Measurements from ENCODE around the gene GLA. TPM values are rescaled to one million over a fixed set of nuclear protein-coding genes. Genes with fewer than 3 reads are reported as not detected.

The GLA gene
- total RNA-seq, 1 donor from 2014 or later: 26.4 TPM

DNA sequence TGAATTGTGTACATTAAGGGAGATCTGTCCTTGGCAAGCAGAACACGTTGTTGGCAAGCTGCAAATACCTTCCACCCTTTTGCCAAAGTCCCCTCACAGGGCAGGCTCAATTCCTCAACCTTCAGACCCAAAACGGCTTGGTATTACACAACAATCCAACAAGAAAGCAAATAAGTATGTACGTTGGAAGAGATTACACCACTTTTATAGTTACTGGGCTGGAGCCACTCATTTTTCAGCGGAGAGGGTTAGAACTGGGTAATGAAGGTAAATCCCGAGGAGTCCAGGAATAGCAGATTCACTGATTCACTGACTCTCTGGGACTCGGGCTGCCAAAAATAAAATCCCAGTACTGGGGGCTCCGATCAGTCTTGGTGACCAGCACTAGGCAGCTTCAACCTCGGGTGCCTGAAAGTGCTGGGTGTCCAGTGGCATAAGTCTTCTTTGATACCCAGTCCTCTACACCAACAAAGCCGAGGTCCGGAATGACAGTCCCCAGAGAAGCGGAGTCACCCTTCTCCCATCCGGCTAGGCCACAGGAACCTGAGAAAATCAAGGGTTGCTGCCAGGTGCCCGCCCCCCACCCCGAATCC lies 59.8 kb downstream of the GLA start:
- no peak for TF ChIP-seq CTCF (IDR thresholded peaks at IDR 0.05)
- Mint-ChIP-seq H3K9me3 (ENCODE audit: unreplicated experiment) (no peaks in the 10 kb centered on the region), H3K27me3 (ENCODE audit: unreplicated experiment) (no peaks in the 10 kb centered on the region), H3K27ac (ENCODE audit: unreplicated experiment) (peak overlapping the region; percentile 96), H3K4me1 (ENCODE audit: unreplicated experiment) (peaks cover 11% of the 10 kb centered on the region), H3K36me3 (ENCODE audit: unreplicated experiment) (no peaks in the 10 kb centered on the region), H3K4me3 (ENCODE audit: unreplicated experiment) (peak overlapping the region; percentile 87)
- DNase-seq (ENCODE audit: extremely low spot score, unreplicated experiment): no peak

Other genes with a start within 250 kb of the GLA start
- gene DRP2, start 188.1 kb downstream of the GLA start, total RNA-seq: 0.05 TPM in 1 of 2 replicates, not detected in the other
- gene TAF7L, start 116.6 kb downstream of the GLA start, total RNA-seq: 0.24 TPM in 1 of 2 replicates, not detected in the other
- 10.3 and 14.6 TPM in 2 replicates for gene TIMM8A, start 59.2 kb downstream of the GLA start, total RNA-seq
- not detected in 2 replicates for gene BTK, start 21.7 kb downstream of the GLA start, total RNA-seq
- gene RPL36A, start 16.9 kb downstream of the GLA start, total RNA-seq: 242 and 266 TPM in 2 replicates
- 67.7 and 70.3 TPM in 2 replicates for gene HNRNPH2, start 297 bp upstream of the GLA start, total RNA-seq
- gene ARMCX4, start 77.5 kb upstream of the GLA start, total RNA-seq: 16.8 and 17.5 TPM in 2 replicates
- 38.6 and 40.0 TPM in 2 replicates for gene ARMCX1, start 142.6 kb upstream of the GLA start, total RNA-seq
- gene ARMCX6, start 210.1 kb upstream of the GLA start, total RNA-seq: 73.5 and 77.9 TPM in 2 replicates
- gene ARMCX3, start 215.2 kb upstream of the GLA start, total RNA-seq: 91.1 and 91.4 TPM in 2 replicates